ENCODE measurements around the gene OLFML1. TPM values are rescaled to one million over a fixed set of nuclear protein-coding genes. Genes with fewer than 3 reads are reported as not detected.

The OLFML1 gene
- total and polyA plus RNA-seq, 2 of the 8 experiments (the other 6 are each of a cell fraction or from before 2014, with no cell fraction given) = 0.24 TPM; not detected in 1

DNA sequence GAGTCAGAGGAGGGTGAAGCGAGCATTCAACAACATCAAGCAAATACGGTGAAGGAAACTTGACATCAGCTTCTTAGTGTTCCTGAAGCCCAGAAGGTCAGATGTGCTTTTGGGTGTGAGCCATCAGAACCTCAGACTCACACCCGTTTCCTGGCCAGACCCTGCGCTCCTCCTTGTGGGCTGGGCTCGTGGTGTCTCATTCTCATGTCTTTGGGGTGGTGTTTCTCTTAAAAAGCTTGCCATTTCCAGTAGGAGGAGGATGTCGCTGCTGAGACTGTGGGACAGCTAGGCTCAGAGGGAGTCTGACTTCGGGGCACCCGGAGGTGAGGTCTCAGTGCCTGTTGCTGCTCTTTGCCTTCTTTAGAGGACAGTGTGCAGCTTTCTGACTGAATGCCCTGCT is 52.7 kb downstream of the OLFML1 start (continued):
- TF ChIP-seq CTCF (IDR thresholded peaks at IDR 0.05; ENCODE audit: control extremely low read depth in 1 of 3, insufficient read depth in 1 of 3, low read depth in 1 of 3, low read length in 3 of 3) (no peak), SRF (IDR thresholded peaks at IDR 0.05; ENCODE audit: low read depth, low read length) (no peak), CBX8 (IDR thresholded peaks at IDR 0.05; ENCODE audit: borderline replicate concordance, low read depth, low read length) (no peak), POU5F1 (IDR thresholded peaks at IDR 0.05; ENCODE audit: low read depth, low read length) (no peak)
